A549 treated with ZK216348 at 1 μM for 4 hours (cell line): Measurements from ENCODE around the gene RNF215. TPM values are rescaled to one million over a fixed set of nuclear protein-coding genes. Genes with fewer than 3 reads are reported as not detected.

ENCODE experiments used
- total RNA-seq: library from RNA; stranded (reverse); fragments of 200-300 nt; extraction: Qiagen RNA extraction; gene quantifications from 5 replicates; pipeline ENCODE4 v1.2.3, GENCODE V29; 2022; ENCODE audit warnings: low read depth

RNF215 gene
- 14.0 to 23.1 TPM (median 21.0 TPM) in 5 replicates for total RNA-seq

GRCh38 chr22:30386960-30387827, at the start of gene RNF215:
RNF215 (minus strand) TSS chr22:30387411; CDS start chr22:30387313, 98 bp downstream.

GRCh38 chr22:30425616-30426387, 38.6 kb upstream of the RNF215 start, which contains the start of gene MTFP1:
MTFP1 (plus strand) TSS chr22:30425768; CDS start chr22:30425880, 112 bp downstream.

GRCh38 chr22:30396871-30397655, 9.9 kb upstream of the RNF215 start, which contains the start of gene SEC14L2:
SEC14L2 (plus strand) TSS chr22:30397018; CDS start chr22:30397117, 99 bp downstream.

GRCh38 chr22:30356449-30357235, 30.6 kb downstream of the RNF215 start, which contains the start of the genes CCDC157 and SF3A1:
CCDC157 (plus strand) TSS chr22:30357007; CDS start chr22:30366001, 8,994 bp downstream.
SF3A1 (minus strand) TSS chr22:30356894; CDS start chr22:30356792, 102 bp downstream.

Other genes with a start within 250 kb of the RNF215 start
- gene LIF, start 140.7 kb downstream of the RNF215 start, total RNA-seq = 18.2 to 40.8 TPM (median 35.2 TPM) in 5 replicates
- not detected in 5 replicates for gene OSM, start 120.6 kb downstream of the RNF215 start, total RNA-seq
- gene CASTOR1, start 97.9 kb downstream of the RNF215 start, total RNA-seq = 3.2 to 7.1 TPM (median 5.3 TPM) in 5 replicates
- 5.5 to 12.6 TPM (median 10.0 TPM) in 5 replicates for gene TBC1D10A, start 60.5 kb downstream of the RNF215 start, total RNA-seq
- gene SF3A1, start 30.5 kb downstream of the RNF215 start, total RNA-seq = 43.1 to 76.7 TPM (median 62.6 TPM) in 5 replicates
- gene CCDC157, start 30.4 kb downstream of the RNF215 start, total RNA-seq = 2.0 to 3.6 TPM (median 2.8 TPM) in 5 replicates
- gene SEC14L2, start 9.6 kb upstream of the RNF215 start, total RNA-seq = 32.9 to 67.2 TPM (median 52.6 TPM) in 5 replicates
- gene MTFP1, start 38.4 kb upstream of the RNF215 start, total RNA-seq = 51.7 to 73.6 TPM (median 71.2 TPM) in 5 replicates
- not detected in 5 replicates for gene SEC14L3, start 84.6 kb upstream of the RNF215 start, total RNA-seq
- 4.4 to 7.2 TPM (median 6.2 TPM) in 5 replicates for gene SEC14L4, start 118.3 kb upstream of the RNF215 start, total RNA-seq
- not detected in 5 replicates for gene SEC14L6, start 159.3 kb upstream of the RNF215 start, total RNA-seq
- gene GAL3ST1, start 187.3 kb upstream of the RNF215 start, total RNA-seq = 5.1 to 9.7 TPM (median 8.5 TPM) in 5 replicates
- 108 to 136 TPM (median 112 TPM) in 5 replicates for gene PES1, start 204.5 kb upstream of the RNF215 start, total RNA-seq
- gene TCN2, start 219.8 kb upstream of the RNF215 start, total RNA-seq = 3.1 to 6.1 TPM (median 4.7 TPM) in 5 replicates
- gene SLC35E4, start 248.4 kb upstream of the RNF215 start, total RNA-seq = 4.9 to 7.8 TPM (median 6.7 TPM) in 5 replicates